ENCODE data around the gene NAV2. TPM values are rescaled to one million over a fixed set of nuclear protein-coding genes. Genes with fewer than 3 reads are reported as not detected.

The NAV2 gene
- total RNA-seq, 1 experiment from 2014 or later: 46.3 TPM

- Mint-ChIP-seq H3K36me3 (ENCODE audit: insufficient read depth in 1 of 3, low read depth in 3 of 3) (peaks cover 30 to 52% (median 51%) of the 10 kb centered on the region in 3 experiments; a peak in 6 of 7 replicates), H3K4me3 (no peak overlapping the region), H3K9me3 (peaks cover 0 to 3% of the 10 kb centered on the region in 2 experiments; a peak in 2 of 5 replicates), H3K27ac (no peak overlapping the region), H3K27me3 (ENCODE audit: low read depth) (no peaks in the 10 kb centered on the region), H3K4me1 (peaks cover 15 to 22% of the 10 kb centered on the region in 2 experiments)
- H2BK20ac ChIP-seq (ENCODE audit: low read depth, low read length, poor library complexity, severe bottlenecking): no peak overlapping the region
- no peak overlapping the region for H3K4ac ChIP-seq (ENCODE audit: low read depth, low read length)
- no peak overlapping the region for H2AK5ac ChIP-seq (ENCODE audit: insufficient read length, low read length)
- no peak overlapping the region for H3T11ph ChIP-seq (ENCODE audit: low read length)
- no peaks in the 10 kb centered on the region for H3K9me3 ChIP-seq (ENCODE audit: control insufficient read depth, low read depth, low read length)
- TF ChIP-seq, protein P1, sequence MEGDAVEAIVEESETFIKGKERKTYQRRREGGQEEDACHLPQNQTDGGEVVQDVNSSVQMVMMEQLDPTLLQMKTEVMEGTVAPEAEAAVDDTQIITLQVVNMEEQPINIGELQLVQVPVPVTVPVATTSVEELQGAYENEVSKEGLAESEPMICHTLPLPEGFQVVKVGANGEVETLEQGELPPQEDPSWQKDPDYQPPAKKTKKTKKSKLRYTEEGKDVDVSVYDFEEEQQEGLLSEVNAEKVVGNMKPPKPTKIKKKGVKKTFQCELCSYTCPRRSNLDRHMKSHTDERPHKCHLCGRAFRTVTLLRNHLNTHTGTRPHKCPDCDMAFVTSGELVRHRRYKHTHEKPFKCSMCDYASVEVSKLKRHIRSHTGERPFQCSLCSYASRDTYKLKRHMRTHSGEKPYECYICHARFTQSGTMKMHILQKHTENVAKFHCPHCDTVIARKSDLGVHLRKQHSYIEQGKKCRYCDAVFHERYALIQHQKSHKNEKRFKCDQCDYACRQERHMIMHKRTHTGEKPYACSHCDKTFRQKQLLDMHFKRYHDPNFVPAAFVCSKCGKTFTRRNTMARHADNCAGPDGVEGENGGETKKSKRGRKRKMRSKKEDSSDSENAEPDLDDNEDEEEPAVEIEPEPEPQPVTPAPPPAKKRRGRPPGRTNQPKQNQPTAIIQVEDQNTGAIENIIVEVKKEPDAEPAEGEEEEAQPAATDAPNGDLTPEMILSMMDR (conservative IDR thresholded peaks at IDR 0.05): no peak
- H2BK5ac ChIP-seq (ENCODE audit: insufficient read length, low read length): no peak overlapping the region
- H3K27ac ChIP-seq (ENCODE audit: insufficient read length, low read depth, low read length): no peak overlapping the region
- H3K14ac ChIP-seq (ENCODE audit: insufficient read depth, low read length): no peak overlapping the region
- WGBS (ENCODE audit: extremely low coverage, insufficient read length, low lambda C conversion rate): no CpG with 5 or more reads among the region's 2 CpGs
- no peak overlapping the region for H3K18ac ChIP-seq (ENCODE audit: insufficient read length, low read depth, low read length)
- no peak overlapping the region for H4K91ac ChIP-seq (ENCODE audit: insufficient read length, low read depth, low read length)
- H2BK12ac ChIP-seq (ENCODE audit: insufficient read length, low read depth, low read length): no peak overlapping the region
- H3K27me3 ChIP-seq (ENCODE audit: insufficient read depth, low read length): no peaks in the 10 kb centered on the region
- no peak overlapping the region for H2BK15ac ChIP-seq (ENCODE audit: low read depth, low read length)
- H3K56ac ChIP-seq (ENCODE audit: insufficient read length, low read depth, low read length): no peak overlapping the region
- no peak overlapping the region for H3K9ac ChIP-seq (ENCODE audit: extremely low read depth, insufficient read length, low read length)
- no peak overlapping the region for H2AFZ ChIP-seq (ENCODE audit: low read length)
- no peak overlapping the region for H4K8ac ChIP-seq (replicated peaks; ENCODE audit: insufficient read length, low read depth, low read length)
- H4K5ac ChIP-seq (ENCODE audit: insufficient read length, low read depth, low read length): no peak overlapping the region
- no peak overlapping the region for H2BK120ac ChIP-seq (ENCODE audit: low read depth, low read length, poor library complexity, severe bottlenecking)
- H3K4me2 ChIP-seq (ENCODE audit: insufficient read depth, insufficient read length, low read length): no peak overlapping the region
- peaks cover 3% of the 10 kb centered on the region for H3K79me1 ChIP-seq (ENCODE audit: insufficient read depth, low read depth, low read length, poor library complexity, severe bottlenecking)
- no peaks in the 10 kb centered on the region for H4K20me1 ChIP-seq (ENCODE audit: control insufficient read depth, insufficient read depth, insufficient read length)
- no peaks in the 10 kb centered on the region for H3K23me2 ChIP-seq (ENCODE audit: insufficient read length, low read depth, low read length, poor library complexity, severe bottlenecking)
- no peaks in the 10 kb centered on the region for H3K79me2 ChIP-seq (ENCODE audit: insufficient read depth, low read length)
- H3K23ac ChIP-seq (ENCODE audit: insufficient read length, low read depth, low read length): no peak overlapping the region
- H3K4me1 ChIP-seq (ENCODE audit: insufficient read depth, low read length): 0 out of 2 replicates have a peak, but pooled peaks cover 2% of the 10 kb centered on the region
- DNase-seq: no peak
Measured at GRCh38 chr11:19836666-19837065, 124.0 kb downstream of the NAV2 start.
